GM12875 (cell line): ENCODE data around the gene KLHL22.
"Not testable (repeated sequence)": the region's sequence is repeated elsewhere in the genome, so short reads cannot be mapped to it uniquely, and the experiment has no call there.

Source experiments
- H3K4me3 ChIP-seq: one replicate; pipeline ENCODE4 v1.5.1; 2011; ENCODE audit warnings: low read depth, low read length, control low read depth
- CTCF ChIP-seq: IDR thresholded peaks from 2 replicates; pipeline ENCODE4 v1.5.1; 2011; ENCODE audit warnings: low read depth, mild to moderate bottlenecking, control low read depth, inconsistent platforms, low read length, moderate library complexity, borderline replicate concordance; ENCODE audit not compliant: insufficient read depth

KLHL22 gene

GRCh38 chr22:20486229-20486628 lies 9.4 kb downstream of the KLHL22 start:
- H3K4me3 ChIP-seq, result no peak overlapping the region
- TF ChIP-seq CTCF, result no peak

GRCh38 chr22:20484948-20485683 lies 10.5 kb downstream of the KLHL22 start:
- no peak for TF ChIP-seq CTCF

GRCh38 chr22:20483771-20484170 lies 11.8 kb downstream of the KLHL22 start:
- H3K4me3 ChIP-seq, result no peak overlapping the region
- TF ChIP-seq CTCF, result no peak

More at GRCh38 chr22:20484948-20485683, 10.5 kb downstream of the KLHL22 start:
- no peak overlapping the region for H3K4me3 ChIP-seq

- H3K4me3 ChIP-seq, result not testable (repeated sequence)
Measured at GRCh38 chr22:20483143-20483506, 12.5 kb downstream of the KLHL22 start.

DNA sequence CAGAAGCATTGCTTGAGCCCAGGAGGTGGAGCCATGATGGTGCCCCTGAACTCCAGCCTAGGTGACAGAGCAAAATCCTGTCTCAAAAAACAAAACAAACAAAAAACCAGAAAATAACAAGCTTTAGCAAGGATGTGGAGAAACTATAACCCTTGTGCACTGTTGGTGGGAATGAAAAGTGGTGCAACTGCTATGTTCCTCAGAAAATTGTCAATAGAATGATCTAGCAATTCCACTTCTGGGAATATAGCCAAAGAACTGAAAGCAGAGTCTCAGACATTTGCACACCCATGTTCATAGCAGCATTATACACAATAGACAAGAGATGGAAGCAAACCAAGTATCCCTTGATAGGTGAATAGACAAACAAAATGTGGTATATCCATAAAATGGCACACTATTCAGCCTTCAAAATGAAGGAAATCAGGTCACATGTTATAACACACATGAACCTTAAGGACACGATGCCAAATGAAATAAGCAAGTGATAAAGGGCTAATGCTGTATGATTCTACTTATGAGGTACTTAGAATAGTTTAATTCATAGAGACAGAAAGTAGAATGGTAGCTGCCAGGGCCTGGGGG lies 15.9 kb downstream of the KLHL22 start:
- TF ChIP-seq CTCF, result no peak
- no peak overlapping the region for H3K4me3 ChIP-seq

DNA sequence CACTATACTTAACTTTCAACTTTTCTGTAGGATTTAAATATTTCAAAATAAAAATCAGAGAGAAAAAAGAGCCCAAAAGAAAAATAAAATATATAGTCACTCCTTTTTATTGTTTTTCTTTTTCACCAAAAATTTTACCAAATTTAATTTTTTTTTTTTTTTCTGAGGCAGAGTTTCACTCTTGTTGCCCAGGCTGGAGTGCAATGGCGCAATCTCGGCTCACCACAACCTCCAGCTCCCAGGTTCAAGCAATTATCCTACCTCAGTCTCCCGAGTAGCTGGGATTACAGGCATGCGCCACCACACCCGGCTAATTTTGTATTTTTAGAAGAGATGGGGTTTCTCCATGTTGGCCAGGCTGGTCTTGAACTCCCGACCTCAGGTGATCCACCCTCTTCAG lies 17.5 kb downstream of the KLHL22 start:
- not testable (repeated sequence) for H3K4me3 ChIP-seq

- not testable (repeated sequence) for H3K4me3 ChIP-seq
Measured at GRCh38 chr22:20475569-20475968, 20.0 kb downstream of the KLHL22 start.

- H3K4me3 ChIP-seq, result no peak overlapping the region
- TF ChIP-seq CTCF, result no peak
Measured at GRCh38 chr22:20475115-20475436, 20.5 kb downstream of the KLHL22 start.
